ENCODE data around the gene GSTK1. TPM values are rescaled to one million over a fixed set of nuclear protein-coding genes. Genes with fewer than 3 reads are reported as not detected.

Gene GSTK1
- total RNA-seq, 1 donor from 2014 or later, result 61.6 TPM

DNA sequence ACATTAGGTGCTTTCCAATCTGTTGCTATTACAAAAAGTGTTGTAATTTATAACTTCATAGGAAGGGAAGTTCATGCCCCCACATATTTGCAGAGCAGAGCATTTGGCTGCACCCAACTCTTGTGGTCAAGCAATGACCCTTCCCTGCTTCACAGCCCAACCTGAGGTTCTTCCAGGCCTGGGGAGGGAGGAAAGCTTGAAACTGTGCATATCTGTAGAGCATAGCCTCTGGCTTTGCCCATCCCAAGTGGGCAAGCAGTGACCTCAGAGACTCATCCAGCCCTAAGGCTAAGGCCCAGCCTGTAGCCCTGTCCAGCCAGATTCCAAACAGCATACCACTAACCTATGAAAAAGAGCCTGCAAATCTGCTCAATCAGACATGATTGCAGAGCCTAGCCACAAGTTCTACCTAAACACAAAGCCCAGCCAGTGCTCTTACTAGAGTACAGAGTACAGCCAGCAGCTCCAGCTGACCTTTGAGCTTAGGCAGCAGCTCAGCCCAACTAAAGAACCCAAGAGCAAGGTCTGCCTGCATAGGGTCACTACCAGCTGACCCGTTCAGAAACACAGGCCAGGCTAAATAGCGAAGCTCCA is 14.4 kb upstream of the GSTK1 start:
- H3K36me3 ChIP-seq (ENCODE audit: control insufficient read depth in 3 of 3, insufficient read depth in 3 of 3, low read length in 3 of 3), result no peaks in the 10 kb centered on the region
- no peak overlapping the region for H3K9ac ChIP-seq (ENCODE audit: low read depth in 1 of 3, low read length in 3 of 3)
- no peaks in the 10 kb centered on the region for H3K4me1 ChIP-seq (ENCODE audit: control insufficient read depth in 3 of 3, insufficient read depth in 3 of 3, low read length in 3 of 3)
- no peak overlapping the region for H3K27ac ChIP-seq (ENCODE audit: low read depth, low read length)
- H3K27me3 ChIP-seq (ENCODE audit: control insufficient read depth in 3 of 3, insufficient read depth in 3 of 3, low read length in 3 of 3), result no peaks in the 10 kb centered on the region
- no peaks in the 10 kb centered on the region for H3K9me3 ChIP-seq (ENCODE audit: control insufficient read depth in 3 of 3, low read length in 3 of 3)
- no peak overlapping the region for H3K4me3 ChIP-seq (ENCODE audit: low read length in 3 of 3)

DNA sequence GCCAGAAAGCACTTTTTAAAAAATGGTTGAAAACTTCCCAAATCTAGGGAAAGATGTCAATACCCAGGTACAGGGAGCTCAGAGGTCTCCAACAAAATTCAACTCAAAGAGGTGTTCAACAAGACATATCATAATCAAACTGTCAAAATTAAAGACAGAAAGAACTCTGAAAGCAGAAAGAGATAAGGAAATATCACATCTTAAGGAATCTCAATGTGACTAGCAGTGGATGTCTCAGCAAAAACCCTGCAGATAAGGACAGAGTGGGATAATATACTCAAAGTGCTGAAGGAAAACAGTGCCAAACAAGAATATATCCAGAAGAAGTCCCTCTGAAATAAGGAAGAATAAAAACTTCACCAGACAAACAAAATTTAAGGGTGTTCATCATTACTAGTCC is 13.0 kb upstream of the GSTK1 start:
- Histone ChIP-seq H3K27me3 (ENCODE audit: control insufficient read depth in 3 of 3, insufficient read depth in 3 of 3, low read length in 3 of 3) (no peaks in the 10 kb centered on the region), H3K9ac (ENCODE audit: low read depth in 1 of 3, low read length in 3 of 3) (no peak overlapping the region), H3K9me3 (ENCODE audit: control insufficient read depth in 3 of 3, low read length in 3 of 3) (no peaks in the 10 kb centered on the region), H3K4me1 (ENCODE audit: control insufficient read depth in 3 of 3, insufficient read depth in 3 of 3, low read length in 3 of 3) (no peaks in the 10 kb centered on the region), H3K36me3 (ENCODE audit: control insufficient read depth in 3 of 3, insufficient read depth in 3 of 3, low read length in 3 of 3) (no peaks in the 10 kb centered on the region), H3K4me3 (ENCODE audit: low read length in 3 of 3) (no peak overlapping the region), H3K27ac (ENCODE audit: low read depth, low read length) (no peak overlapping the region)

DNA sequence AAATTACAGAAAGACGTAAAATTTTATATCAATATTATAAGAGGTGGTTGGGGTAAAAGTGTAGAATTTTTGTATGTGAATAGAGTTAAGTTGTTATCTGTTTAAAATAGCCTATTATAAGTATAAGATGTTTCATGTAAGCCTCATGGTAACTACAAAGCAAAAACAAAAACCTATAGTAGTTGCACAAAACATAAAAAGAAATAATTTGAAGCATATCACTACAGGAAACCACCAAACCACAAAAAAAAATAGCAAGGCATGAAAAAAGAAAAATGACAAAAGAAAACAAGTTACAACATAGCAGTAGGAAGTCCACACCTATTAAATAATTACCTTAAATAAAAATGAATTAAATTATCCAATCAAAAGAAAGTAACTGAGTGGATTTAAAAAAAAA is 12.4 kb upstream of the GSTK1 start:
- no peak overlapping the region for H3K27ac ChIP-seq (ENCODE audit: low read depth, low read length)
- no peaks in the 10 kb centered on the region for H3K9me3 ChIP-seq (ENCODE audit: control insufficient read depth in 3 of 3, low read length in 3 of 3)
- H3K27me3 ChIP-seq (ENCODE audit: control insufficient read depth in 3 of 3, insufficient read depth in 3 of 3, low read length in 3 of 3), result no peaks in the 10 kb centered on the region
- no peaks in the 10 kb centered on the region for H3K36me3 ChIP-seq (ENCODE audit: control insufficient read depth in 3 of 3, insufficient read depth in 3 of 3, low read length in 3 of 3)
- H3K4me3 ChIP-seq (ENCODE audit: low read length in 3 of 3), result no peak overlapping the region
- H3K4me1 ChIP-seq (ENCODE audit: control insufficient read depth in 3 of 3, insufficient read depth in 3 of 3, low read length in 3 of 3), result no peaks in the 10 kb centered on the region
- no peak overlapping the region for H3K9ac ChIP-seq (ENCODE audit: low read depth in 1 of 3, low read length in 3 of 3)

DNA sequence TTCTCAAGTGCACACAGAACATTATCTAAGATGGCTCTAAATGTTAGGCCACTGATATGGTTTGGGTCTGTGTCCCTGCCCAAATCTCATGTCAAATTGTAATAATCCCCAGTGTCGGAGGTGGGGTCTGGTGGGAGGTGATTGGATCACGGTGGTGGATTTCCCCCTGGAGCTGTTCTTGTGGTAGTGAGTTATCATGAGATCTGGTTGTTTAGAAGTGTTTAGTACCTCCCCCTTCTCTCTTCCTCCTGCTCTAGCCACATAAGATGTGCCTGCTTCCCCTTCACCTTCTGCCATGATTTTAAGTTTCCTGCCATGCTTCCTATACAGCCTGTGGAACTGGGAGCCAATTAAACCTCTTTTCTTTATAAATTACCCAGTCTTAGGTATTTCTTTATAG is 11.2 kb upstream of the GSTK1 start:
- Histone ChIP-seq H3K27me3 (ENCODE audit: control insufficient read depth in 3 of 3, insufficient read depth in 3 of 3, low read length in 3 of 3) (no peaks in the 10 kb centered on the region), H3K4me3 (ENCODE audit: low read length in 3 of 3) (no peak overlapping the region), H3K36me3 (ENCODE audit: control insufficient read depth in 3 of 3, insufficient read depth in 3 of 3, low read length in 3 of 3) (no peaks in the 10 kb centered on the region), H3K9ac (ENCODE audit: low read depth in 1 of 3, low read length in 3 of 3) (no peak overlapping the region), H3K27ac (ENCODE audit: low read depth, low read length) (no peak overlapping the region), H3K9me3 (ENCODE audit: control insufficient read depth in 3 of 3, low read length in 3 of 3) (no peaks in the 10 kb centered on the region), H3K4me1 (ENCODE audit: control insufficient read depth in 3 of 3, insufficient read depth in 3 of 3, low read length in 3 of 3) (no peaks in the 10 kb centered on the region)

DNA sequence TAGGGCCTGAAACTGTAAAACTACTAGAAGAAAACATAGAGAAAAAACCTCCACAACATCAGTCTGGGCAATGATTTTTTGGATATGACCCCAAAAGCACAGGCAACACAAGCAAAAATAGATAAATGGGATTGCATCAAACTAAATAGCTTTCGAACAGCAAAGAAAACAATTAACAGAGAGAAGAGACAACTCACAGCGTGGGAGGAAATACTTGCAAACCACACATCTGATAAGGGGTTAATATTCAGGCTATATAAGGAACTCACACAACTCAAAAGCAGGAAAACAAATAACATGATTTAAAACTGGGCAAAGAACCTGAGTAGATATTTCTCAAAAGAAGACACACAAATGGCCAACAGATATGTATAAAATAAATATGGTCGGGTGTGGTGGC is 7.7 kb upstream of the GSTK1 start:
- Histone ChIP-seq H3K9me3 (ENCODE audit: control insufficient read depth in 3 of 3, low read length in 3 of 3) (no peaks in the 10 kb centered on the region), H3K9ac (ENCODE audit: low read depth in 1 of 3, low read length in 3 of 3) (no peak overlapping the region), H3K27ac (ENCODE audit: low read depth, low read length) (no peak overlapping the region), H3K4me1 (ENCODE audit: control insufficient read depth in 3 of 3, insufficient read depth in 3 of 3, low read length in 3 of 3) (no peaks in the 10 kb centered on the region), H3K27me3 (ENCODE audit: control insufficient read depth in 3 of 3, insufficient read depth in 3 of 3, low read length in 3 of 3) (no peaks in the 10 kb centered on the region), H3K36me3 (ENCODE audit: control insufficient read depth in 3 of 3, insufficient read depth in 3 of 3, low read length in 3 of 3) (no peaks in the 10 kb centered on the region), H3K4me3 (ENCODE audit: low read length in 3 of 3) (no peak overlapping the region)

DNA sequence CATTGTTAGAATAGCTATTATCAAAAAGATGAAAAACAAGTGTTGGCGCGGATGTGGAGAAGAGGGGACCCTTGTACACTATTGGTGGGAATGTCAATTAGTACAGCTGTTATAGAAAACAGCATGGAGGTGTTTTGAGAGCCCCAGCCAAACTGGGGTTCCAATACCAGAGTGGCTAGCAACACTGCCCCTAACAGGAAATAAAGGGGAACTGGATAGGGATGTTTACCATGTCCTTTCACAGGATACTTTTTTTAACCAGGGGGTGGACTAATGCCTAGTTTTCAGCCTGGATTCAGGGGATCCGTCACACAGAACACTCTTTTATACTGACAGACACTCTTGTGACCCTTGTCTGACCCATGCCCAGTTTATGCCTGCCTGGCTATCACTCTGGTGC is 6.9 kb upstream of the GSTK1 start:
- no peak overlapping the region for H3K27ac ChIP-seq (ENCODE audit: low read depth, low read length)
- H3K36me3 ChIP-seq (ENCODE audit: control insufficient read depth in 3 of 3, insufficient read depth in 3 of 3, low read length in 3 of 3), result no peaks in the 10 kb centered on the region
- no peaks in the 10 kb centered on the region for H3K9me3 ChIP-seq (ENCODE audit: control insufficient read depth in 3 of 3, low read length in 3 of 3)
- H3K27me3 ChIP-seq (ENCODE audit: control insufficient read depth in 3 of 3, insufficient read depth in 3 of 3, low read length in 3 of 3), result no peaks in the 10 kb centered on the region
- no peak overlapping the region for H3K9ac ChIP-seq (ENCODE audit: low read depth in 1 of 3, low read length in 3 of 3)
- no peak overlapping the region for H3K4me3 ChIP-seq (ENCODE audit: low read length in 3 of 3)
- no peaks in the 10 kb centered on the region for H3K4me1 ChIP-seq (ENCODE audit: control insufficient read depth in 3 of 3, insufficient read depth in 3 of 3, low read length in 3 of 3)

DNA sequence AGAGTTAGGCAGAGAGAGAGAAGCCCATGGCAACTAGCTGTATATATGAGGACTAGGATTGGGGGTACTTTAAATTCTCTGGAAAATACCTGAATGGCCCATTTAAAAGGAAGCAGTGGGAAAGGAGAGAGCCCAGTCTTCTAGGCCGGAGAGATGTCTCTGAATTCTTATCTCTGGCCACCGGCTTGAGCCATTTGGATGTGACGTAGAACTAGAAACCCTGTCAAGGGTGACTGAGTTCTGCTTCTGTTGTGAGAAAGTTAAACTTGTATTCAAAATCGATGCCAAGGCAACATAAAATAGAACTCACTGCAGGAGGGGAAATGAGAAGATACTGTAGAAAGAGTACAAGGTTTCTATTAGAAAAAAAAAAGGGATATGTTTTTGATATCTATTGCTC is 6.3 kb upstream of the GSTK1 start:
- H3K27ac ChIP-seq (ENCODE audit: low read depth, low read length), result no peak overlapping the region
- H3K4me3 ChIP-seq (ENCODE audit: low read length in 3 of 3), result no peak overlapping the region
- no peak overlapping the region for H3K9ac ChIP-seq (ENCODE audit: low read depth in 1 of 3, low read length in 3 of 3)
- H3K27me3 ChIP-seq (ENCODE audit: control insufficient read depth in 3 of 3, insufficient read depth in 3 of 3, low read length in 3 of 3), result no peaks in the 10 kb centered on the region
- H3K4me1 ChIP-seq (ENCODE audit: control insufficient read depth in 3 of 3, insufficient read depth in 3 of 3, low read length in 3 of 3), result no peaks in the 10 kb centered on the region
- no peaks in the 10 kb centered on the region for H3K36me3 ChIP-seq (ENCODE audit: control insufficient read depth in 3 of 3, insufficient read depth in 3 of 3, low read length in 3 of 3)
- H3K9me3 ChIP-seq (ENCODE audit: control insufficient read depth in 3 of 3, low read length in 3 of 3), result no peaks in the 10 kb centered on the region

DNA sequence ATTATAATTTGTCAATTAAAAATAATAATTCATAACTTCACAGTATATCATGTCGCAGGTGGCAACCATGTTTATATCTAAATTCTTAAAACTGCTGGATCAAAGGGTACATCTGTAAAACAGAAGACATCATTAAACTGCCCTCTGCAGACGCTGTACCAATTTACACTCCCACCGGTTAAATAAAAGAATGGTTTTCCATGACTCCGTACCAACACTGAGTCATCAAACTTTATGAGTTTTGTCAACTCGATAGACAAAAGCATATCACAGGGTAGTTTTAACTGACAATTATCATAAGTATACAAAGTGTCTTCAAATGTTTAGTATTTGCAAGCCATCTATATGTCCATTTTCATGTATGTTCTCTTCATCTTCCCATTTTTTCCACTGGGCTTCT is 5.7 kb upstream of the GSTK1 start:
- H3K9ac ChIP-seq (ENCODE audit: low read depth in 1 of 3, low read length in 3 of 3), result no peak overlapping the region
- H3K4me1 ChIP-seq (ENCODE audit: control insufficient read depth in 3 of 3, insufficient read depth in 3 of 3, low read length in 3 of 3), result no peaks in the 10 kb centered on the region
- H3K4me3 ChIP-seq (ENCODE audit: low read length in 3 of 3), result no peak overlapping the region
- H3K36me3 ChIP-seq (ENCODE audit: control insufficient read depth in 3 of 3, insufficient read depth in 3 of 3, low read length in 3 of 3), result no peaks in the 10 kb centered on the region
- H3K27ac ChIP-seq (ENCODE audit: low read depth, low read length), result no peak overlapping the region
- H3K9me3 ChIP-seq (ENCODE audit: control insufficient read depth in 3 of 3, low read length in 3 of 3), result no peaks in the 10 kb centered on the region
- H3K27me3 ChIP-seq (ENCODE audit: control insufficient read depth in 3 of 3, insufficient read depth in 3 of 3, low read length in 3 of 3), result no peaks in the 10 kb centered on the region

DNA sequence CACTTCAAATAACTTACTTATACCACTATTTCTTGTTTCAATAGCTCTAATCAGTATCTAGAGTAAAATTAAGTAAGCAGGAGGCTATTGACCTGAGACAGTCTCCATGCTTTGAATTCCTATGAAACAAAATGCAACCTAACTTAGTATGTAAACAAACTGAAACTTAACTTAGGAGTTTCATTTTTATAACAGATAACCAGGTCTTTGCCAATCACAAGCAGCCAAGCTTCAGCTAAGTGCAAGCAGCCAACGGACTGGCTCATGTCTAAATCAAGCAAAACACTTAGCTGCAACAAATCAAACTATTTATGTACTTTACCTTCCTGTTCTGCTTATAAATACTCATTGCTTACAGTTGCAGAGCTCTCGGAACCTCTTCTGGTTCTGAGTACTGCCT is 4.4 kb upstream of the GSTK1 start:
- H3K27ac ChIP-seq (ENCODE audit: low read depth, low read length), result no peak overlapping the region
- no peaks in the 10 kb centered on the region for H3K27me3 ChIP-seq (ENCODE audit: control insufficient read depth in 3 of 3, insufficient read depth in 3 of 3, low read length in 3 of 3)
- no peak overlapping the region for H3K4me3 ChIP-seq (ENCODE audit: low read length in 3 of 3)
- peaks cover under 1 to 6% (median 4%) of the 10 kb centered on the region in 3 donors for H3K4me1 ChIP-seq (ENCODE audit: control insufficient read depth in 3 of 3, insufficient read depth in 3 of 3, low read length in 3 of 3)
- no peak overlapping the region for H3K9ac ChIP-seq (ENCODE audit: low read depth in 1 of 3, low read length in 3 of 3)
- H3K36me3 ChIP-seq (ENCODE audit: control insufficient read depth in 3 of 3, insufficient read depth in 3 of 3, low read length in 3 of 3), result no peaks in the 10 kb centered on the region
- H3K9me3 ChIP-seq (ENCODE audit: control insufficient read depth in 3 of 3, low read length in 3 of 3), result no peaks in the 10 kb centered on the region

DNA sequence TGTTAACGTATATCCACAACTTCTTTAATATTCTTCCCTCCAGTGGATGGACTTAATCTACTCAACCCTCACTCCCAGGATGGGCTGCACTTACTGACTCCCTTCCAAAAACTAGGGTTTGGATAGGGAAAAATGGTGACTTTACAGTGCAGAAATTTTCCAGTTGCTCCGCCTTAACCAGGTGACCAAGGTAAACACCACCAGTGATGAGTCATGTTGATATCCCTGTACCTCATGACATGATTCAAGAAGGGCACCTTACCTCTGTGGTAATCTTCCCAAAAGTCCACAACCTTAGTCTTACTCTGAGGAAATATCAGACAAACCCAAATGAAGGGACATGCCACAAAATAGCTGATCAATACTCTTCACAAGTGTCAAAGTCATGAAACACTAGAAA is 3.5 kb upstream of the GSTK1 start:
- H3K4me1 ChIP-seq (ENCODE audit: control insufficient read depth in 3 of 3, insufficient read depth in 3 of 3, low read length in 3 of 3), result peaks cover 9 to 15% (median 10%) of the 10 kb centered on the region in 3 donors
- peaks cover 0 to 2% (median under 1%) of the 10 kb centered on the region in 3 donors for H3K36me3 ChIP-seq (ENCODE audit: control insufficient read depth in 3 of 3, insufficient read depth in 3 of 3, low read length in 3 of 3)
- no peak overlapping the region for H3K4me3 ChIP-seq (ENCODE audit: low read length in 3 of 3)
- H3K9ac ChIP-seq (ENCODE audit: low read depth in 1 of 3, low read length in 3 of 3), result peak overlapping the region in 1 of 3 donors; percentile 40
- no peaks in the 10 kb centered on the region for H3K9me3 ChIP-seq (ENCODE audit: control insufficient read depth in 3 of 3, low read length in 3 of 3)
- H3K27ac ChIP-seq (ENCODE audit: low read depth, low read length), result no peak overlapping the region
- H3K27me3 ChIP-seq (ENCODE audit: control insufficient read depth in 3 of 3, insufficient read depth in 3 of 3, low read length in 3 of 3), result no peaks in the 10 kb centered on the region

DNA sequence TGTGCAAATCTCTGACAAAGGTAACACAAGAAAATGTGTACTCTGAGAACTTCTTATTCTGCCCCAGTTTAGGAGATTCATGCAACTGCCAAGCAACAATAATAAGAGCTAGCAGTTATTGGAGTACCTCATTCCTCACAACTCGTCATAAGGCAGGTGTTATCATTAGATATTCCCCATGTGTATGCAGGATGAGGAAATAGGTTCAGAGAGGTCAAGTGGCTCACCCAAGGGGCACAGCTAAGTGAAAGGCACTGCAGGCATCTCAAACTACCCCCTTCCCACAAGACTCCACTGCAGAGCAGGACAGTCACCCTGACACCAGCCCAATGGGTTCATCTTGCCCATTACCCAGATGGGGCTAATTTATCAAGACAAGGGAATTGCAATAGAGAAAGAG is 1.3 kb upstream of the GSTK1 start:
- Histone ChIP-seq H3K9ac (ENCODE audit: low read depth in 1 of 3, low read length in 3 of 3) (no peak overlapping the region), H3K27me3 (ENCODE audit: control insufficient read depth in 3 of 3, insufficient read depth in 3 of 3, low read length in 3 of 3) (no peaks in the 10 kb centered on the region), H3K4me3 (ENCODE audit: low read length in 3 of 3) (no peak overlapping the region), H3K36me3 (ENCODE audit: control insufficient read depth in 3 of 3, insufficient read depth in 3 of 3, low read length in 3 of 3) (peaks cover 3 to 17% (median 6%) of the 10 kb centered on the region in 3 donors), H3K9me3 (ENCODE audit: control insufficient read depth in 3 of 3, low read length in 3 of 3) (no peaks in the 10 kb centered on the region), H3K27ac (ENCODE audit: low read depth, low read length) (no peak overlapping the region), H3K4me1 (ENCODE audit: control insufficient read depth in 3 of 3, insufficient read depth in 3 of 3, low read length in 3 of 3) (peaks cover 10 to 21% (median 13%) of the 10 kb centered on the region in 3 donors)
